ENCODE measurements around the gene KSR1.
"Not testable (repeated sequence)": the region's sequence is repeated elsewhere in the genome, so short reads cannot be mapped to it uniquely, and the experiment has no call there.

The KSR1 gene

GRCh38 chr17:27496005-27496404, 39.8 kb downstream of the KSR1 start:
- Histone ChIP-seq H3K9me3 (ENCODE audit: control insufficient read depth, insufficient read depth, low read depth, low read length) (peaks cover 20% of the 10 kb centered on the region), H3K4me3 (ENCODE audit: low read depth, low read length) (no peak overlapping the region), H3K36me3 (ENCODE audit: control insufficient read depth, insufficient read depth, low read length) (peaks cover 11% of the 10 kb centered on the region; the same call in 1 of the 2 replicates), H3K27me3 (ENCODE audit: control insufficient read depth, insufficient read depth, low read length) (no peaks in the 10 kb centered on the region), H3K9ac (ENCODE audit: low read length) (no peak overlapping the region), H3K27ac (ENCODE audit: low read depth, low read length) (no peak overlapping the region), H3K4me1 (ENCODE audit: control insufficient read depth, insufficient read depth, low read length) (peaks cover 59% of the 10 kb centered on the region)

DNA sequence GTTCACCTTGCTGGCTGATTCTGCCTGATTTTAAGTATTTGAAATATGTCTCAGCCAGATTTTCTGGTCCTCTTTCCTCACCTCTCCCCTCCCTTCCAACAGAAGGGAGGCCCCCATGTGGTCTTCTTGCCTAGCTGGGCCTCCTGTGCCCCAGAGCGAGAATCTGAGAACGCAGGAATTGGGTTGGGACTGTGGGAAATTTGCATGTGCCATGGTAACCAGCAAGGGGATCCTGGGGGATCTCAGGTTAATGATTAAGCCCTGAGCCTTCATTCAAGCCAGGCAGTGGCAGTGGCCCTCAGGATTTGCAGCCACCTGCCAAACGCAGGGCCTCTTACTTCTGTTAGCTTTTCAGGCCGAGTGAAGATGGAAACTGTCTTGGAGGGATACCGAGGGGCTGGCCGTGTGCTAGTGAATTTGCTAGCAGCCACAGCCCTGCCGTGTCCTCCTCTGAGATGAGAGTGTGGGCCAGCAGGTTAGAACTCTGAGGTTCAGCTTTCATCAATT, 40.2 kb downstream of the KSR1 start:
- Histone ChIP-seq H3K27ac (ENCODE audit: low read depth, low read length) (no peak overlapping the region), H3K4me1 (ENCODE audit: control insufficient read depth, insufficient read depth, low read length) (peaks cover 56% of the 10 kb centered on the region), H3K36me3 (ENCODE audit: control insufficient read depth, insufficient read depth, low read length) (peaks cover 11% of the 10 kb centered on the region; the same call in 1 of the 2 replicates), H3K27me3 (ENCODE audit: control insufficient read depth, insufficient read depth, low read length) (no peaks in the 10 kb centered on the region), H3K9ac (ENCODE audit: low read length) (no peak overlapping the region), H3K9me3 (ENCODE audit: control insufficient read depth, insufficient read depth, low read depth, low read length) (peaks cover 22% of the 10 kb centered on the region), H3K4me3 (ENCODE audit: low read depth, low read length) (no peak overlapping the region)

GRCh38 chr17:27496971-27497370, 40.7 kb downstream of the KSR1 start:
- peaks cover 52% of the 10 kb centered on the region for H3K4me1 ChIP-seq (ENCODE audit: control insufficient read depth, insufficient read depth, low read length)
- H3K9me3 ChIP-seq (ENCODE audit: control insufficient read depth, insufficient read depth, low read depth, low read length): peaks cover 27% of the 10 kb centered on the region
- peaks cover 11% of the 10 kb centered on the region; the same call in 1 of the 2 replicates for H3K36me3 ChIP-seq (ENCODE audit: control insufficient read depth, insufficient read depth, low read length)
- no peak overlapping the region for H3K27ac ChIP-seq (ENCODE audit: low read depth, low read length)
- H3K27me3 ChIP-seq (ENCODE audit: control insufficient read depth, insufficient read depth, low read length): no peaks in the 10 kb centered on the region
- H3K9ac ChIP-seq (ENCODE audit: low read length): no peak overlapping the region
- H3K4me3 ChIP-seq (ENCODE audit: low read depth, low read length): no peak overlapping the region

DNA sequence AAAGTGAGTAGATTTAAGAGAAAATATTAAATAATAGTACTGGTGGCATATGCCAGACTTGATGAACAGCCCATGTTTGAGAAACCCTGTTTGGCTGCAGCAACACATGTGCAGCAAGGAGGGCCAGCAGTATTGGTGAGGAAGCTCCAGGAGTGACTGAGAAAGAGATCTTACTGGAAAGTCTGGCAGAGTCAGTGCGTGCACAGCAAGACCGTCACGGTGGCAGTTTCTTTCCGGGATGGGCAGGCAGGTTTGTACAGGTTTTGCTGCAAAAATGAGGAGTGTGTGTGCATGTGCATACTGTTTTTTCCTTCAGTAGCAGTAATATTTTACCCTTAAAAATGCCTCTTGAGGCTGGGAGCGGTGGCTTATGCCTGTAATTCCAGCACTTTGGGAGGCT, 41.4 kb downstream of the KSR1 start:
- Histone ChIP-seq H3K4me3 (ENCODE audit: low read depth, low read length) (no peak overlapping the region), H3K9me3 (ENCODE audit: control insufficient read depth, insufficient read depth, low read depth, low read length) (peaks cover 32% of the 10 kb centered on the region), H3K9ac (ENCODE audit: low read length) (no peak overlapping the region), H3K36me3 (ENCODE audit: control insufficient read depth, insufficient read depth, low read length) (peaks cover 11% of the 10 kb centered on the region; the same call in 1 of the 2 replicates), H3K27me3 (ENCODE audit: control insufficient read depth, insufficient read depth, low read length) (no peaks in the 10 kb centered on the region), H3K4me1 (ENCODE audit: control insufficient read depth, insufficient read depth, low read length) (peaks cover 44% of the 10 kb centered on the region), H3K27ac (ENCODE audit: low read depth, low read length) (no peak overlapping the region)

DNA sequence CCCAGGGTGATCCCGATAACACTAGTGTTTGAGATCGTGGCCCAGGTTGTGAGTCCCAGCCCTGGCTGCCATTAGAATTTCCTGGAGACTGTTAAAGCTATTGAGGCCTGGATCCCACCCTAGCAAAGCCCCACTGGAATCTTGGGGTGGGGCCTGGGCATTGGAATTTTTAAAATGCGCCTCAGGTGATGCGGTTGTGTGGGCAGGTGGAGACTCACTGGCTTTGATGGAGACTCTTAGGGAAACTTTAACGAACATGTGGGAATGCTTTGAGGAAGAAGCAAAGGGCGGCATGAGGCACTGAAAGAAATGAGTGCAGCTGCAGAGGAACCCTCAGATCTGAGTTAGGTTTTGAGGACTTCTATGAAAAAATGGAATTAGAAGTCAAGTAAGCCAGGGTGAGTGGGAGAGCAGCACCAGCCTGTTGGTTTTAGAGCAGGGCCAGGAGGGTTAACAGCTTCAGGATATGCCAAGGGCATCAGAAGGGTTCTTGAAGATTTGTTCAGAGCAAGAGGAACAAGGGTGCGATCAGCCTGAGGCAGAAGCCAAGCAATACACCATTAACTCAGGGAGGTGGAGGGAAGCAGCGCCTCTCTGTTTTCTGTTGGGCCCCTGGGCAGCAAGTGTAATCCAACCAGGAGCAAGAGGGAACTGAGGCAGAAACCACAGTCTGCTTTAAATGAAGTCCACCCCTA, 42.5 kb downstream of the KSR1 start:
- H3K27me3 ChIP-seq (ENCODE audit: control insufficient read depth, insufficient read depth, low read length): no peaks in the 10 kb centered on the region
- no peak overlapping the region for H3K9ac ChIP-seq (ENCODE audit: low read length)
- peaks cover 32% of the 10 kb centered on the region for H3K9me3 ChIP-seq (ENCODE audit: control insufficient read depth, insufficient read depth, low read depth, low read length)
- H3K36me3 ChIP-seq (ENCODE audit: control insufficient read depth, insufficient read depth, low read length): peaks cover 11% of the 10 kb centered on the region; the same call in 1 of the 2 replicates
- H3K27ac ChIP-seq (ENCODE audit: low read depth, low read length): no peak overlapping the region
- peaks cover 34% of the 10 kb centered on the region for H3K4me1 ChIP-seq (ENCODE audit: control insufficient read depth, insufficient read depth, low read length)
- H3K4me3 ChIP-seq (ENCODE audit: low read depth, low read length): no peak overlapping the region

GRCh38 chr17:27499451-27500265, 43.4 kb downstream of the KSR1 start:
- Histone ChIP-seq H3K27ac (ENCODE audit: low read depth, low read length) (no peak overlapping the region), H3K9me3 (ENCODE audit: control insufficient read depth, insufficient read depth, low read depth, low read length) (peaks cover 32% of the 10 kb centered on the region), H3K4me1 (ENCODE audit: control insufficient read depth, insufficient read depth, low read length) (peaks cover 29% of the 10 kb centered on the region), H3K36me3 (ENCODE audit: control insufficient read depth, insufficient read depth, low read length) (peaks cover 11% of the 10 kb centered on the region; the same call in 1 of the 2 replicates), H3K27me3 (ENCODE audit: control insufficient read depth, insufficient read depth, low read length) (no peaks in the 10 kb centered on the region), H3K4me3 (ENCODE audit: low read depth, low read length) (no peak overlapping the region), H3K9ac (ENCODE audit: low read length) (no peak overlapping the region)

- not testable (repeated sequence) for H3K4me3 ChIP-seq (ENCODE audit: low read depth, low read length); H3K27me3 ChIP-seq (ENCODE audit: control insufficient read depth, insufficient read depth, low read length); H3K9ac ChIP-seq (ENCODE audit: low read length); H3K27ac ChIP-seq (ENCODE audit: low read depth, low read length)
- H3K4me1 ChIP-seq (ENCODE audit: control insufficient read depth, insufficient read depth, low read length): peaks cover 29% of the 10 kb centered on the region
- peaks cover 32% of the 10 kb centered on the region for H3K9me3 ChIP-seq (ENCODE audit: control insufficient read depth, insufficient read depth, low read depth, low read length)
- H3K36me3 ChIP-seq (ENCODE audit: control insufficient read depth, insufficient read depth, low read length): peaks cover 11% of the 10 kb centered on the region; the same call in 1 of the 2 replicates
Measured at GRCh38 chr17:27501338-27501737, 45.1 kb downstream of the KSR1 start.

GRCh38 chr17:27502526-27503324, 46.5 kb downstream of the KSR1 start:
- H3K4me3 ChIP-seq (ENCODE audit: low read depth, low read length): no peak overlapping the region
- H3K9ac ChIP-seq (ENCODE audit: low read length): no peak overlapping the region
- no peak overlapping the region for H3K27ac ChIP-seq (ENCODE audit: low read depth, low read length)
- H3K27me3 ChIP-seq (ENCODE audit: control insufficient read depth, insufficient read depth, low read length): no peaks in the 10 kb centered on the region
- peaks cover 11% of the 10 kb centered on the region; the same call in 1 of the 2 replicates for H3K36me3 ChIP-seq (ENCODE audit: control insufficient read depth, insufficient read depth, low read length)
- peaks cover 32% of the 10 kb centered on the region for H3K9me3 ChIP-seq (ENCODE audit: control insufficient read depth, insufficient read depth, low read depth, low read length)
- H3K4me1 ChIP-seq (ENCODE audit: control insufficient read depth, insufficient read depth, low read length): peaks cover 28% of the 10 kb centered on the region

DNA sequence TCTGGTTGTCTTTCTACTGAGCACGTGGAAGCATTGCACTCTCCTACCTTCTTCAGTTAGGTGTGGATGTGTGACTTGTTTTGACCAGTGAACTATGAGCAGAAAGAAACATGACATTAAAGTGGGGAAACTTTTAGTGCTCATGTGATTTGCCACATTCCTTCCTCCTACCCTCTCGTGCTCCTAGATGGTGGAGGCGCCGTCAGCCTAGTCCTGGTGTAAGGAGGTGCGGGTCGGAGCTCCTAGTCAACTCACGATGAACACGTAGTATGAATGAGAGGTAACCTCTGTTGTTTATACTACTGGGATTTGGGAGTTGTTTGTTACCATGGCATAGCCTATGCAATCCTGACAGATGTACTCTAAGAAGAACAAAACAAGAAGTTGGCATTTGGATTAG, 47.4 kb downstream of the KSR1 start:
- Histone ChIP-seq H3K9me3 (ENCODE audit: control insufficient read depth, insufficient read depth, low read depth, low read length) (peaks cover 32% of the 10 kb centered on the region), H3K27ac (ENCODE audit: low read depth, low read length) (no peak overlapping the region), H3K4me1 (ENCODE audit: control insufficient read depth, insufficient read depth, low read length) (peaks cover 29% of the 10 kb centered on the region), H3K36me3 (ENCODE audit: control insufficient read depth, insufficient read depth, low read length) (peaks cover 11% of the 10 kb centered on the region; the same call in 1 of the 2 replicates), H3K4me3 (ENCODE audit: low read depth, low read length) (no peak overlapping the region), H3K9ac (ENCODE audit: low read length) (no peak overlapping the region), H3K27me3 (ENCODE audit: control insufficient read depth, insufficient read depth, low read length) (no peaks in the 10 kb centered on the region)

DNA sequence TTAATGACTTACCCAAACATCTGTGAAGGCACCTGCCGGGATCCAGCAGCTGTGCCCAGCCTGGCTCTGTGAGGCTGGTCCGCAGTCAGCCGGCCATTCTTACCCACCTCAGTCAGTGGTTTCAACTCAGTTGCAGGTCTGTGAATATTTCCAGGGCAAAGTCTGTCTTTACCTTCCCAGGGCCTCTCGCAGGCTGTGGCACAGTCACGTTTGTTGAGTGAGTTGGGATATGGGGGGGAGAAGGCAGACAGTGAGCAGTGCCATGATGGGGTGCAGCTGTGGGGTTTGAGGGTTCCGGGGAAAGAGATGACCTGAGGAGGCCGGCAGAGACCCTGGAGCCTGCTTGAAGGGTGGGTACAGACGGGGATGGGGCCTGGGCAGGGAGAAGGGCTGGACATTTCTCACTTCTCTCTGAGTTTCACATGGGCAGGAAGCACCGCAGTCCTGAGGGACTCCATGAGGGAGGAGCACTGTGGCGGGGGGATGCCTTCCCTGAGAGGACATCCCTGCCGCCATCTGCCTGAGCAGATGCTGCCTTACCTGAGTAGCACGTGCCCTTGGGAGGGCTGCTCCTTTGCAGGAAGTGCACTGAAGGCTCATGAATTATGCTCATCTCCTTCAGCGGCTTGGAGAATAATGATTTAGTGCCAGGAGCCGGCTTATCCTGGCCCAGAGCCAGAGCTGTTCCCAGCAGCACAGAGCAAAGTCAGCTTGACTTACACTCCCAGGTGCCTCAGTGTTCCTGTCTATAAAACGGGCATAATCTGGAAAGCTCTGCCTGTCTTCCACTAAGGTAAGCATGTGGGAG, 48.1 kb downstream of the KSR1 start:
- no peak overlapping the region for H3K4me3 ChIP-seq (ENCODE audit: low read depth, low read length)
- no peaks in the 10 kb centered on the region for H3K27me3 ChIP-seq (ENCODE audit: control insufficient read depth, insufficient read depth, low read length)
- H3K9ac ChIP-seq (ENCODE audit: low read length): no peak overlapping the region
- no peak overlapping the region for H3K27ac ChIP-seq (ENCODE audit: low read depth, low read length)
- H3K9me3 ChIP-seq (ENCODE audit: control insufficient read depth, insufficient read depth, low read depth, low read length): peaks cover 28% of the 10 kb centered on the region
- H3K4me1 ChIP-seq (ENCODE audit: control insufficient read depth, insufficient read depth, low read length): peaks cover 29% of the 10 kb centered on the region
- H3K36me3 ChIP-seq (ENCODE audit: control insufficient read depth, insufficient read depth, low read length): peaks cover 11% of the 10 kb centered on the region; the same call in 1 of the 2 replicates

Data from HUES6 (cell line).